K562 (cell line): ENCODE results near the gene KRT71. TPM values are rescaled to one million over a fixed set of nuclear protein-coding genes. Genes with fewer than 3 reads are reported as not detected.

Source experiments
- ATF3 ChIP-seq, 2 experiments: fragments of 450-650 bp in 1 of 2; sonication (generic) in 1 of 2; formaldehyde crosslinking in 1 of 2; IDR thresholded peaks in 1 of 2; conservative IDR thresholded peaks in 1 of 2; 2 replicates each; pipeline versions ENCODE4 v1.6.1 to v1.8.1; 2016 to 2023; ENCODE audit warnings: mild to moderate bottlenecking in 2 of 2, moderate library complexity in 2 of 2, inconsistent platforms in 1 of 2, missing genetic modification reagents in 1 of 2
- BACH1 ChIP-seq: fragments of 200-800 bp; sonication (Bioruptor generic); IDR thresholded peaks from 2 replicates; pipeline ENCODE4 v1.6.1; 2016; ENCODE audit warnings: missing genetic modification characterization, missing compliant biosample characterization
- NONO ChIP-seq, 2 experiments: fragments of 200-400 bp in 1 of 2; fragments of 450-650 bp in 1 of 2; formaldehyde crosslinking in 1 of 2; IDR thresholded peaks; 2 replicates each; pipeline ENCODE4 v1.6.1; 2017; ENCODE audit warnings: low read depth in 2 of 2, mild to moderate bottlenecking in 2 of 2, moderate library complexity in 2 of 2, low read length in 1 of 2
- POLR2AphosphoS5 ChIP-seq: IDR thresholded peaks from 2 replicates; pipeline ENCODE4 v1.6.1; 2011; ENCODE audit warnings: mild to moderate bottlenecking, low read depth, low read length, moderate library complexity; ENCODE audit not compliant: control insufficient read depth, insufficient read depth
- PURB ChIP-seq: sonication (generic); formaldehyde crosslinking; IDR thresholded peaks from 2 replicates; pipeline ENCODE4 v1.9.0; 2021; ENCODE audit warnings: low read depth, mild to moderate bottlenecking, missing genetic modification reagents
- SREBF2 ChIP-seq: sonication (generic); formaldehyde crosslinking; IDR thresholded peaks from 2 replicates; pipeline ENCODE4 v1.4.0; 2020; ENCODE audit warnings: mild to moderate bottlenecking, missing genetic modification reagents
- THAP7 ChIP-seq: fragments of 250-450 bp; sonication (Bioruptor Pico); IDR thresholded peaks from 2 replicates; pipeline ENCODE4 v1.5.0; 2021
- ZNF324 ChIP-seq: fragments of 250-450 bp; sonication (Bioruptor Pico); IDR thresholded peaks from 2 replicates; pipeline ENCODE4 v1.4.0; 2020; ENCODE audit warnings: mild to moderate bottlenecking
- polyA plus RNA-seq, 8 experiments: library from polyadenylated mRNA; depleted of rRNA in 4 of 8; stranded (reverse) in 5 of 8; unstranded in 3 of 8; fragments of >200 nt; fragmentation: Nextera tagmentation in 2 of 8; fragmentation: Illumina TruSeq in 1 of 8; extraction: Ambion mirVana in 2 of 8; extraction: Trizol in 1 of 8; gene quantifications; 2 replicates each; pipeline versions ENCODE4 v1.2.1 to v1.2.3, GENCODE V29; 2011 to 2014; ENCODE audit warnings: inconsistent platforms in 1 of 8, missing spikeins in 1 of 8
- total RNA-seq, 7 experiments: library from RNA; depleted of rRNA in 6 of 7; stranded (reverse); fragments of >200 nt in 6 of 7; fragmentation: Illumina TruSeq in 2 of 7; extraction: Trizol in 2 of 7; gene quantifications; 2 replicates each; pipeline versions ENCODE4 v1.2.1 to v1.2.3, GENCODE V29; 2011 to 2021; ENCODE audit warnings: low replicate concordance in 1 of 7

The KRT71 gene
- total and polyA plus RNA-seq, 9 of the 15 experiments (the other 6 are each of a cell fraction or from before 2014, with no cell fraction given): not detected

- no peak for TF ChIP-seq ATF3 (IDR thresholded peaks at IDR 0.05)
- no peak for TF ChIP-seq ATF3 (CRISPR knock-in tag; conservative IDR thresholded peaks at IDR 0.05)
- no peak for TF ChIP-seq NONO (IDR thresholded peaks at IDR 0.05; ENCODE audit: low read depth in 2 of 2, low read length in 1 of 2)
- no peak for TF ChIP-seq BACH1 (tag)
- TF ChIP-seq ZNF324 (CRISPR knock-in tag): no peak
- TF ChIP-seq THAP7 (CRISPR knock-in tag): no peak
- no peak for TF ChIP-seq SREBF2
- TF ChIP-seq POLR2AphosphoS5: no peak
- TF ChIP-seq PURB (CRISPR knock-in tag): no peak
- TF ChIP-seq, all 486 proteins: peak for 0
These were observed 36.8 kb downstream of the KRT71 start (continued) for GRCh38 chr12:52515927-52516831.
